Lower leg skin (tissue), 3 donors: ENCODE data around the gene MAST3.

Experiments
- POLR2A ChIP-seq, 2 donors: fragments of 450-650 bp; IDR thresholded peaks; one replicate each; pipeline ENCODE4 v1.6.1; 2016 to 2017; ENCODE audit warnings: antibody characterized with exemption in 2 of 2, mild to moderate bottlenecking in 1 of 2, moderate library complexity in 1 of 2
- TF ChIP-seq, protein P1 (sequence below), 3 donors: fragments of 450-650 bp; IDR thresholded peaks; one replicate each; pipeline ENCODE4 v1.5.1; 2016; ENCODE audit warnings: antibody characterized with exemption in 3 of 3, mild to moderate bottlenecking in 3 of 3, moderate library complexity in 2 of 3

- TF ChIP-seq, protein P1, sequence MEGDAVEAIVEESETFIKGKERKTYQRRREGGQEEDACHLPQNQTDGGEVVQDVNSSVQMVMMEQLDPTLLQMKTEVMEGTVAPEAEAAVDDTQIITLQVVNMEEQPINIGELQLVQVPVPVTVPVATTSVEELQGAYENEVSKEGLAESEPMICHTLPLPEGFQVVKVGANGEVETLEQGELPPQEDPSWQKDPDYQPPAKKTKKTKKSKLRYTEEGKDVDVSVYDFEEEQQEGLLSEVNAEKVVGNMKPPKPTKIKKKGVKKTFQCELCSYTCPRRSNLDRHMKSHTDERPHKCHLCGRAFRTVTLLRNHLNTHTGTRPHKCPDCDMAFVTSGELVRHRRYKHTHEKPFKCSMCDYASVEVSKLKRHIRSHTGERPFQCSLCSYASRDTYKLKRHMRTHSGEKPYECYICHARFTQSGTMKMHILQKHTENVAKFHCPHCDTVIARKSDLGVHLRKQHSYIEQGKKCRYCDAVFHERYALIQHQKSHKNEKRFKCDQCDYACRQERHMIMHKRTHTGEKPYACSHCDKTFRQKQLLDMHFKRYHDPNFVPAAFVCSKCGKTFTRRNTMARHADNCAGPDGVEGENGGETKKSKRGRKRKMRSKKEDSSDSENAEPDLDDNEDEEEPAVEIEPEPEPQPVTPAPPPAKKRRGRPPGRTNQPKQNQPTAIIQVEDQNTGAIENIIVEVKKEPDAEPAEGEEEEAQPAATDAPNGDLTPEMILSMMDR (IDR thresholded peaks at IDR 0.05), result no peak
- no peak for TF ChIP-seq POLR2A (IDR thresholded peaks at IDR 0.05)
Observed at GRCh38 chr19:18156841-18157464, 59.4 kb downstream of the MAST3 start.
